DMS114 treated with DMSO at 0.1 percent for 48 hours (cell line): ENCODE results near the gene PCSK2.

Experiments used
- DNase-seq: peaks from one replicate; lab custom pipeline; 2025; ENCODE audit not compliant: unreplicated experiment; lab: John Stamatoyannopoulos, UW

The PCSK2 gene

GRCh38 chr20:17470973-17471372, 244.1 kb downstream of the PCSK2 start:
- no peak for DNase-seq

DNA sequence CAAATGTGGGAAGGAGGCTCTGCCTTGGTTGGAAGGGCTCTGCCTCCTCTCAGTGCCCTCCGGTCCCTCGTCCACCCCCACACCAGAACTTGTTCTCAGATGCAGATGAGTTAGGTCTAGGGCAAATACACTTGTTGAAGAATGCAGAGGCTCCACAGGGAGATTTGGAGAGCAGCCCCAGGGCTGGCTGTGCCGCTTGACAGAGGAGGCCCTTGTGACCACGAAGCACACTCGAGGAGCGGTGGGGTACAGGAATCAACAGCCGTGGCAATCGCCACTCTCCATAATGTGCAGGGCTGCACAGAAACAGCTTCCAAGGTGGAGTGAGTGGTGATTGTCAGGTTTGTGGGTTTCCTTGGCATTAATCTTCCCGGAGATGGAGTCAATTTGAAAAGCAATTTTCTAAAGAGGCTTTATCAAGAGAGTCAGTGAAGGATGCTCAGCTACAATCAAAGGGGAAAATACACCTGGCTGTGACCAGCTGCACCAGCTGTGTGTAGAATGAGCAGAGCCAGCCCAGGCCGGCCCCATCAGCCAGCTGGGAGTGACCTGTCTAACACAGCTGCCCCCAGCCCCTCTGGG, 244.9 kb downstream of the PCSK2 start:
- DNase-seq = no peak

DNA sequence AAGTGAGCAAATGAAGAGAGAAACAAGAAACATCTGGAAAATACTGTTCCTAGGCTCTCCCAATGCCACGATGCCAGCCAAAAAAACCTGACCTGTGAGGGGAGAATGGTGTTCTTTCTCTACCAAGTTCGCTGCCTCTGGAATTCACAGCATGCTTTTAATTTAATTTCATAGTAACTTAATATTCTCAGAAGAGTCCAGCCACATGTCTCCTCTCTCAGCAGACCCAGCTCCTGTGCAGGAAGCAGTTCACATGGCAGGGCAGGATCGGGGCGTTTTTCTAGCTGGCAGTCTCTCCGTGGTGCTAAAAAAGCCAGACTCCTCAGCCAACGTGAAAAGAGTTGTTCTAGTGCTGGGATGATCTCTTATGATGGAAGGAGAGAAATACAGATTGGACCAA, 246.8 kb downstream of the PCSK2 start:
- DNase-seq = no peak

- peak; percentile 67 for DNase-seq
These were observed 252.3 kb downstream of the PCSK2 start for GRCh38 chr20:17479063-17479657.

- DNase-seq = no peak
These were observed 253.9 kb downstream of the PCSK2 start for GRCh38 chr20:17480696-17481095.

DNA sequence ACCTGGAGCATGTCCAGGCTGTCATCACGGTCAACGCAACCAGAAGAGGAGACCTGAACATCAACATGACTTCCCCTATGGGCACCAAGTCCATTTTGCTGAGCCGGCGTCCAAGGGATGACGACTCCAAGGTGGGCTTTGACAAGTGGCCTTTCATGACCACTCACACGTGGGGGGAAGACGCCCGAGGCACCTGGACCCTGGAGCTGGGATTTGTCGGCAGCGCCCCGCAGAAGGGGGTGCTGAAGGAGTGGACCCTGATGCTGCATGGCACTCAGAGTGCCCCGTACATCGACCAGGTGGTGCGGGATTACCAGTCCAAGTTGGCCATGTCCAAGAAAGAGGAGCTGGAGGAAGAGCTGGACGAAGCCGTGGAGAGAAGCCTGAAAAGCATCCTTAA, 254.8 kb downstream of the PCSK2 start:
- no peak for DNase-seq

GRCh38 chr20:17482536-17482935, 255.7 kb downstream of the PCSK2 start:
- DNase-seq = no peak

- DNase-seq = no peak
These were observed 258.2 kb downstream of the PCSK2 start for GRCh38 chr20:17485017-17485416.

DNA sequence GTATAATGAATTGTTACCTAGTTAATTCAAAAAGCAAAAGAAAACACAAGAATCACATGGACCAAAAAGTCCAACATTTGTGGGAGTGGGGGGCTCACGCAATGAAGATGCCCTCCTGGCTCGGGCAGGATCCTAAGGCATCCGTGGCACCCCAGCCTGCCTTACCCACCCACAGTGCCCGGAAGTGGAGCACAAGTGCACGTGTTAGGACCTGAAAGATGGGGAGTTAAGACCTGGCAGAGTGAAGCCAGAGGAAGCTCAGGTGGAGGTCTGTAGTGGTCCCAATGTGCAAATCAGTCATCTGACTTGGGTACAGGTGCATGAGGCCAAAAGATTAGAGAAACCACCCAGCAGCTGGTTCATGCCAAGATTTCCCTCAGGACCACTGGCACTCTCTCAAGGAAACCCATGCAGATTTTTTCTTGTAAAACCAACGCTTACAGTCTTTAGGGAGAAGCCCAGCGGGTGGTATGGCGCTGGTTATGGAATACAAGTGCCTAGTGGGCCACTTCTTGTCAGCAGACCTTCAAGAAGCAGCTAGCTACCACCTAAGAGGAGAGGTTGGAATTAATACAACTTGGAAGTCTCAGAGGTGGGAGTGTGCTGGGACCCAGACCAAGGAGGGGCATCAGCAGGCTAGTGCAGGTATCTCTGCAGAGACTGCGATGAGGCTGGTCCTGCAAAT, 262.2 kb downstream of the PCSK2 start:
- no peak for DNase-seq

DNA sequence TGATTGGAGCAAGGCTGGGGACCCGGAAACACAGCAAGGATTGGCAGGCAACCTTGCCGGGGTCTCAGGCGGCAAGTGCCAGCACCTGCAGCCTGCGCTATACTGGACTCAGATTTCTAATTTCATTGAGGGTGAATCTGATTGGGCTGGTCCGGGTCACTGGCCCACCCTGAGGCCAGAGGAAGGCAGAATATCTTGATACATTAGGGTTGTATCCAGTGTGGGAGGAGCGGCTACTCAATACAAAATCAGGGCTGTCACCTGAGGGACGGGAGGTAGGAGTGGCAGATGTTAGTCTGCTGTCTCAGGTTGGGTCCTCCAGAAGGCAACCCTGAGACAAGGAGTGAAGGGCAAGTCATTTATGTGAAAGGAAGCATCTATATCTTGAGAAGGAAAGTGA, 263.7 kb downstream of the PCSK2 start:
- no peak for DNase-seq

- DNase-seq = no peak
These were observed 264.2 kb downstream of the PCSK2 start for GRCh38 chr20:17491041-17491440.

GRCh38 chr20:17491488-17491887, 264.6 kb downstream of the PCSK2 start:
- DNase-seq = no peak

DNA sequence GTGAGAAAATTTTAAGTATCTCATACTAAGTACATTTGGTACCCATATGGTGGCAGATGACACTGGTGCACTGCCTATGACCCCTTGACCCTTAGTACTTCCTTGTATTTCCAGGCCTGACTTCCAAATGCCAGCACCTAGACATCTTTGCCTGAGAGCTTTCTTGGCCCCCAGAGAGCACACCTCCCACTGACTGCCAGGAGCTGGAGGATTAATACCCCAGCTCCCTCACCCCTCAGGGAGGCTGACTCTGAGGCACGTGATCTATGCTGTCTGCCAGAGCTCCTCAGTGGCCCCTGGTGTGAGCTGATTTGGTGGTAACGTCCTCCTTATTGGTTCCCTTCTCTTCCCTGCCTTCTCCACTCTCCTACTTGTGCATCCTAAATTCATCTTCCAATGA, 266.3 kb downstream of the PCSK2 start:
- no peak for DNase-seq

DNA sequence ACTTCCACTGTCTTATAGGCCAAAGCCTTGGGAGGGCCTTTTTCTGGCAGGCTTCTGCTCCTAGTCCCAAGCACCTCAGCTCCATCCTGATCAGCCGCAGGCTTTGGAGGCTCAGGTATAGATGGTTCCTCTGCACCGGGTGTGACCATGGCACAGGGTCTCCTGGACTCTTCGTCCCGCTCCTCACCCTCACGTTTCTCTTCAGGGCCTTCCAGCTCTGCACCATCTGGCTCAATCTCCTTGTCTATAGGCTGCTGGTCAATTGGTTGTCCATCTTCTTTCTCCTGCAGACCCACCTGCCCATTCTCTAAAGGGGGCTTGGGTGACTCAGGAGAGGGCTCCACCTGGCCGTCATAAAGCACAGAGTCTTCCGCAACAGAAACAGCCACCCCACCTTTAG, 267.4 kb downstream of the PCSK2 start:
- no peak for DNase-seq

GRCh38 chr20:17495826-17496225, 269.0 kb downstream of the PCSK2 start:
- DNase-seq = no peak

DNA sequence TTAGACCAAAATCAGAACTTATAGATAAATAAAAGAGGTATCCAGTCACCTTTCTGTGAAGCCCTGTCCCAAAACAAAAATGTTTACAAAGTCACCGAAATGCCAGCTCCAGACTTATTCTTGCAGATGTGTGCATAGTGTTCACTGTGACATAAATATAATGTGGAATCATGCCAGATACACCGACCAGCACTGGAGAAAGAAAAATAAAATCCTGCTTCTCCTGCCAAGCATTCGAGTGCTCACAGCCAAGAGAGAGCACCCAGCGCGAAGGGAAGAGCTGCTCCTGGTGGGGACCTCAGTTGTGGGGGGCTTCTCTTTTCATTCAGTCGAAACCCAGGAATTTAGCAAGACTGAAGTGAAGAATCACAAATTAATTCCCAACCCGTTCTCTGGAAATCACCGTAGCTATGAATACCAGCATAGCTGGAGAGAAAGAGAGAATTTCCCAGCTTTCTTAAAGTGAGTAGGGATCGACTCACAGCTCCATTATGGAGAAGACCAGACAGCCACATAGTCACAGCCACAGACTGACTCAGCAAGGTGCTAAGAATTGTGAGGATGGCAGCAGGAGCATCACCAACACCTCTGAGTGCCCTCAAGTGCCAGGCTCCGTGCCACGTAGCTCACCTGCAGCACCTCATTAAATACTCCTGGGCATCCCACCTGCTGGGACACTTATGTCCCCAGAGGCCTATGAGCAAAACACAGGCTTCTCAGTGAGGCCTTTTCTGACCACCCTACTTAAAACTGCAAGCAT, 271.2 kb downstream of the PCSK2 start:
- no peak for DNase-seq

DNA sequence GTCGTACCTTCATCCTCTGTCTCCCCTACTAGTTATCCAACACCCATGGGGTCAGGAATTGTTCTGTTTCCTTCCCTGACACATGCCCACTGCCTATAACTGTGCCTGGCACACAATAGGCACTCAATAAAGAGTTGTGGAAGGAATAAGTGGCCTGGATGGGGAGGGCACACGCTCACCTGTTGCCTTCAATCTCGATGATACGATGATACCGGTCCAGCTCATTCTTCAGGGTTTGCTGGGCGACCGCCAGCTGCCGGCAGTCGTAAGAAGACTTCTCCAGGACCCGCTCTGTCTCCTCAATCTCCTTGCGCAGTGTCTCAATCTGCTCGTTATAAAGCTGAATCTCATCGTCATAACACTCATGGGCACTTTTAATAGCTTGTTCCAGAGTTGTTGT, 271.8 kb downstream of the PCSK2 start:
- no peak for DNase-seq

- DNase-seq = no peak
These were observed 272.2 kb downstream of the PCSK2 start for GRCh38 chr20:17499041-17499440.

DNA sequence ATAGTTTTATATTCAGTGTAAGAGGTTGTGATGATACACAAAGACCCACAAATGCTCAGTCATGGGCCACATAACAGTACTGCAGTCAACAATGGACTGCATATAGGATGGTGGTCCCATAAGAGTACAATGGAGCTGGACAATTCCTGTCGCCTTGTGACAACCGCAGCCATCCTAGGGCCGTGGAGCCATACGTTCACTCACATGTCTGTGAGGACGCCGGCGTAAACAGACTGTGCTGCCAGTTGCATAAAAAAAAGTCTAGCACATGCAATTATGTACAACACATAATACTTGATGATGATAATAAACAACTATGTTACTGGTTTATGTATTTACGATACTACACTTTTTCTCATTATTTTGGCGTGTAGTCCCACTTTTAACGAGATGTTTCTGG, 273.4 kb downstream of the PCSK2 start:
- DNase-seq = no peak

- no peak for DNase-seq
These were observed 274.0 kb downstream of the PCSK2 start for GRCh38 chr20:17500826-17501225.

DNA sequence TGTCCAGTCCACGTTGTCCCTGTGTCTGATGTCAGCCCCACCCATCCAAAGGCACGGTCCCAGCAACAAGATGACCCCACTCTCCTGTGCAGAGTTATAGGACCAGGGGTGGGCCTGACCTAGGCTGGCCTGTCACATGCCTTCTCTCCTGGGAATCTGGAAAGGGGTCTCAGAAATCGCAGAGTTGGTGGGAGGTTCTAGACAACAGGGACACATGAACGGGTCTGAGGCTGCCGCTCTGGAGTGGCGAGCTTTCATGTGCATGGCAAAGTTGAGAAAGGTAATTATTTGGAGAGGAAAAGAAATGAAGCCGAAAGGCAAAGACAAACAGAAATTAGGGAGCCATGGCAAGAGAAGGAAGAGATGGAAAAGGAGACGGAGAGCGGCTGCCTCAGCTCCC, 274.9 kb downstream of the PCSK2 start:
- no peak for DNase-seq

- no peak for DNase-seq
These were observed 275.3 kb downstream of the PCSK2 start for GRCh38 chr20:17502105-17502504.
